MM.1S (cell line): ENCODE results near the gene RBM4.

Experiments used
- EZH2 ChIP-seq: fragments of 300-600 bp; sonication (generic); optimal IDR thresholded peaks from 2 replicates; pipeline ENCODE3; 2017; ENCODE audit warnings: low read depth, mild to moderate bottlenecking, antibody characterized with exemption, low read length, mixed read lengths
- EZH2phosphoT487 ChIP-seq: fragments of 300-600 bp; sonication (generic); IDR thresholded peaks from 2 replicates; pipeline ENCODE4 v1.6.1; 2018; ENCODE audit warnings: antibody characterized with exemption, low read length
- TF ChIP-seq, protein P1 (sequence below): fragments of 300-600 bp; sonication (generic); IDR thresholded peaks from 2 replicates; pipeline ENCODE4 v1.5.1; 2016; ENCODE audit warnings: antibody characterized with exemption, low read length, mixed read lengths

DNA sequence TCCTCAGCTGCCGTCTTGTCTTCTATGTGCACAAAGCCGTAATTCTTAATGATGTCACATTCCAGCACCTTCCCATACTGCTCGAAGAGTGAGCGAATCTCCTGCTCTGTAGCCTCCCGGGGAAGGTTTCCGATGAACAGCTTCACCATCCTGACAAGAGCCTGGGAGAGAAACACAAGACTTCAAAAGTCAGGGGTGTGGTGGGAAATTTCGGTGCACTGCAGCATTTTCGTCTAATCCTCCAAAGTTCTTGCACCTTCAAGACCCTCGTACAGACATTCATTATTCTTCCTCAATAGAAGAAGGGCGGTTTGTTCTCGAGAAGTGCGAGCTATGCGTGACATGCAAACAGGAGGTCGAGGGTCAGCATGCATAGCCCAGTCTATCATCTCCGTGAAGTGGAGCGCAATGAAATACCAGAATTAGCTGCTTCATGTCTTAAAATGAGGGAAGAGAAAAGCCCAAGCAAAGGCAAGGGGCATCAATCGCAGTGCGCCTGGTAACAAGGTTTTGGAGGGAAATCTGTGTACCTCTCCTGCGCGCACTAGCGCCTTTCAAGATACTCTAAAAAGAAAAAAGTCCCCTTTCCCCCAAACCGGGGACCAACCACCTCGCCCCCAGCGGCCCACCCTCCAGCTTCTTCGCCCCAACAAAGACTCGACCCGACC lies 38.6 kb downstream of the RBM4 start:
- TF ChIP-seq EZH2: no peak
- TF ChIP-seq, protein P1, sequence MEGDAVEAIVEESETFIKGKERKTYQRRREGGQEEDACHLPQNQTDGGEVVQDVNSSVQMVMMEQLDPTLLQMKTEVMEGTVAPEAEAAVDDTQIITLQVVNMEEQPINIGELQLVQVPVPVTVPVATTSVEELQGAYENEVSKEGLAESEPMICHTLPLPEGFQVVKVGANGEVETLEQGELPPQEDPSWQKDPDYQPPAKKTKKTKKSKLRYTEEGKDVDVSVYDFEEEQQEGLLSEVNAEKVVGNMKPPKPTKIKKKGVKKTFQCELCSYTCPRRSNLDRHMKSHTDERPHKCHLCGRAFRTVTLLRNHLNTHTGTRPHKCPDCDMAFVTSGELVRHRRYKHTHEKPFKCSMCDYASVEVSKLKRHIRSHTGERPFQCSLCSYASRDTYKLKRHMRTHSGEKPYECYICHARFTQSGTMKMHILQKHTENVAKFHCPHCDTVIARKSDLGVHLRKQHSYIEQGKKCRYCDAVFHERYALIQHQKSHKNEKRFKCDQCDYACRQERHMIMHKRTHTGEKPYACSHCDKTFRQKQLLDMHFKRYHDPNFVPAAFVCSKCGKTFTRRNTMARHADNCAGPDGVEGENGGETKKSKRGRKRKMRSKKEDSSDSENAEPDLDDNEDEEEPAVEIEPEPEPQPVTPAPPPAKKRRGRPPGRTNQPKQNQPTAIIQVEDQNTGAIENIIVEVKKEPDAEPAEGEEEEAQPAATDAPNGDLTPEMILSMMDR: no peak
- TF ChIP-seq EZH2phosphoT487: no peak
